ENCODE data around the gene DDX46. TPM values are rescaled to one million over a fixed set of nuclear protein-coding genes. Genes with fewer than 3 reads are reported as not detected.
"Not testable (repeated sequence)": the region's sequence is repeated elsewhere in the genome, so short reads cannot be mapped to it uniquely, and the experiment has no call there.

The DDX46 gene
- total and polyA plus RNA-seq, 4 experiments from 2014 or later: 19.6 to 66.8 (median 42.5) TPM

GRCh38 chr5:134840811-134841210 is 82.2 kb downstream of the DDX46 start:
- Histone ChIP-seq H3K36me3 (ENCODE audit: insufficient read depth, low read length) (peaks cover 5% of the 10 kb centered on the region), H3K4me3 (ENCODE audit: low read length in 2 of 2) (no peak overlapping the region), H3K27ac (ENCODE audit: low read depth, low read length) (no peak overlapping the region), H3K27me3 (ENCODE audit: insufficient read depth, low read length) (no peaks in the 10 kb centered on the region), H3K4me1 (ENCODE audit: insufficient read depth, low read length) (peaks cover 8% of the 10 kb centered on the region), H3K9me3 (ENCODE audit: control insufficient read depth in 1 of 2, low read length in 2 of 2) (no peaks in the 10 kb centered on the region)
- H3K27me3 Mint-ChIP-seq: no peaks in the 10 kb centered on the region
- no peaks in the 10 kb centered on the region for H3K9me3 Mint-ChIP-seq
- ChIA-PET POLR2A (ENCODE audit: partially characterized antibody) (no interaction called here), CTCF (ENCODE audit: partially characterized antibody) (interaction anchor here (0.9 to 1.1 kb wide), 2 partner anchors 9 to 63 kb away, joined by 3 to 4 read pairs; no protein-coding TSS in a partner anchor)
- intact Hi-C loops (cut with micrococcal nuclease): no loop called here
- DNase-seq: no peak
- peak overlapping the region in 2 of 7 donors; percentile 11 to 59 for H3K27ac Mint-ChIP-seq
- H3K4me1 Mint-ChIP-seq: peaks cover 8 to 11% (median 10%) of the 10 kb centered on the region in 4 donors
- no peak overlapping the region for H3K4me3 Mint-ChIP-seq
- H3K36me3 Mint-ChIP-seq: peaks cover 8 to 17% of the 10 kb centered on the region in 2 donors

GRCh38 chr5:134844252-134844651 is 85.7 kb downstream of the DDX46 start:
- ChIA-PET CTCF (ENCODE audit: partially characterized antibody) (interaction anchor here (2.5 kb wide), 1 partner anchor 61 kb away, joined by 21 read pairs; the partner anchor contains the start of gene PCBD2), POLR2A (ENCODE audit: partially characterized antibody) (interaction anchor here (1.7 to 4.2 kb wide), 3 partner anchors 29 to 106 kb away, joined by 24 to 69 read pairs (median 51); partner anchors contain the start of genes CAMLG, PCBD2 and TXNDC15)
- Mint-ChIP-seq H3K27me3 (no peaks in the 10 kb centered on the region), H3K4me3 (peak overlapping the region in 1 of 8 donors; percentile 36), H3K9me3 (no peaks in the 10 kb centered on the region), H3K4me1 (peaks cover 13 to 35% (median 24%) of the 10 kb centered on the region in 4 donors), H3K36me3 (peaks cover 8 to 20% of the 10 kb centered on the region in 2 donors), H3K27ac (peak overlapping the region in 6 of 7 donors; percentile 48 to 96 (median 76))
- DNase-seq: no peak
- no peaks in the 10 kb centered on the region for H3K27me3 ChIP-seq (ENCODE audit: insufficient read depth, low read length)
- no peak overlapping the region for H3K4me3 ChIP-seq (ENCODE audit: low read length in 2 of 2)
- H3K36me3 ChIP-seq (ENCODE audit: insufficient read depth, low read length): peaks cover 5% of the 10 kb centered on the region
- no peaks in the 10 kb centered on the region for H3K9me3 ChIP-seq (ENCODE audit: control insufficient read depth in 1 of 2, low read length in 2 of 2)
- intact Hi-C loops (cut with micrococcal nuclease): no loop called here
- peaks cover 29% of the 10 kb centered on the region for H3K4me1 ChIP-seq (ENCODE audit: insufficient read depth, low read length)
- no peak overlapping the region for H3K27ac ChIP-seq (ENCODE audit: low read depth, low read length)

GRCh38 chr5:134845335-134845851 is 86.8 kb downstream of the DDX46 start:
- POLR2A ChIA-PET (ENCODE audit: partially characterized antibody): interaction anchor here (0.6 to 4.2 kb wide), 17 partner anchors 8 to 840 kb away, joined by 3 to 69 read pairs (median 3); partner anchors contain the start of genes CAMLG, DDX46, PCBD2 and PPP2CA
- intact Hi-C loops (cut with micrococcal nuclease): loop anchor here (1.0 to 5.0 kb wide), 4 partner anchors 29 to 107 kb away; partner anchors contain the start of genes CAMLG, DDX46, PCBD2 and TXNDC15
- Mint-ChIP-seq H3K4me1 (peaks cover 16 to 40% (median 28%) of the 10 kb centered on the region in 4 donors), H3K27me3 (no peaks in the 10 kb centered on the region), H3K9me3 (no peaks in the 10 kb centered on the region), H3K36me3 (peaks cover 5 to 20% of the 10 kb centered on the region in 2 donors), H3K27ac (peak overlapping the region; percentile 93 to 99 (median 97)), H3K4me3 (peak overlapping the region; percentile 83 to 96 (median 90))
- peak in 1 of 5 donors; percentile 41 for DNase-seq
- peaks cover 3% of the 10 kb centered on the region for H3K36me3 ChIP-seq (ENCODE audit: insufficient read depth, low read length)
- peak overlapping the region; percentile 94 for H3K27ac ChIP-seq (ENCODE audit: low read depth, low read length)
- peak overlapping the region in 1 of 2 donors; percentile 92 for H3K4me3 ChIP-seq (ENCODE audit: low read length in 2 of 2)
- H3K4me1 ChIP-seq (ENCODE audit: insufficient read depth, low read length): peaks cover 29% of the 10 kb centered on the region
- H3K27me3 ChIP-seq (ENCODE audit: insufficient read depth, low read length): no peaks in the 10 kb centered on the region
- CTCF ChIA-PET (ENCODE audit: partially characterized antibody): interaction anchor here (1.0 to 2.5 kb wide), 7 partner anchors 21 to 107 kb away, joined by 3 to 21 read pairs (median 5); partner anchors contain the start of genes CAMLG, DDX46 and PCBD2
- no peaks in the 10 kb centered on the region for H3K9me3 ChIP-seq (ENCODE audit: control insufficient read depth in 1 of 2, low read length in 2 of 2)

DNA sequence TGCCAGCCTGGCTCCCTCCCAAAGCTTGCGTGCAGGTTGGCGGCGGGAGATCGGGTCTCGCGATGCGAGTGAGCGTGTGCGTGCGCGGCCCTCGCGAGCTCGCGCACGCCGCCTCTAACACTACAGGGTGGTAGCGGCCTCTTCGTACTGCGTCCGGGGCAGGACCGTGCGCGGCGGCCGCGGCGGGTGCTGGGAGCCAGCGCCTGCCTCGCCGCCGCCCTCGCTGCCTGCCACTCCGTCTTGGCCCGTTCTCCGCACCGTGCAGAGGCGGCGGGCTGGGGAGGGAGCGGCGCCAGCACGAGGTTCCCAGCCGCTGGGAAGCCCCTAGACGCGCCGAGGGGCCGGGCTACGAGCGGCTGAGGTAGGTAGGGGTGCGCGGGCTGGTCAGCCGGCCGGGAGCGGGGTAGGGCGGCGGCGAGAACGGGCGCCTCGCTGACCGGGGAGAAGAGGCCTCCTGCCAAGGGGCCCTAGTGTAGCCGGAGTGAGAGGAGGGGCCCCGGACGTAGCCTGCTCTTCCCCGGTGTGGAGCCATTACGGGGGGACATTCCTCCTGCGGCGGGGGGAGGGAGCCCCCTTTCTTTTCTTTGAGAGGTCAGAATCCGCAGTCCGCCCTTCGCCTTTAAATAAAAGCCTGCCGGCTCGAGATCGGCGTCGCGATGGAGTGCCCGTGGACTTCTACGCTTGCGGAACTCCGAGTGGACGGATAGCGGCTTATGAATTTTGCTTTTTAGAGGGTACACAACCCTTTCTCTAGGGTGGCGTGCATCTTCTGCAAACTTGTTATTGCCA is 87.5 kb downstream of the DDX46 start, which contains the start of gene C5orf24:
C5orf24 (plus strand) TSS at position 117 of the 789 bp plus-strand sequence. CDS start 8,933 bp downstream, outside the sequence.
- Histone ChIP-seq H3K27ac (ENCODE audit: low read depth, low read length) (peak within 1 kb of the TSS; percentile 94), H3K36me3 (ENCODE audit: insufficient read depth, low read length) (no peaks in the 10 kb centered on the region), H3K4me3 (ENCODE audit: low read length in 2 of 2) (peak within 1 kb of the TSS; percentile 59 to 92), H3K27me3 (ENCODE audit: insufficient read depth, low read length) (no peaks in the 10 kb centered on the region), H3K9me3 (ENCODE audit: control insufficient read depth in 1 of 2, low read length in 2 of 2) (no peaks in the 10 kb centered on the region), H3K4me1 (ENCODE audit: insufficient read depth, low read length) (peaks cover 29% of the 10 kb centered on the region)
- DNase-seq: peak; percentile 90 to 93 (median 92)
- no peaks in the 10 kb centered on the region for H3K9me3 Mint-ChIP-seq
- intact Hi-C loops (cut with micrococcal nuclease): loop anchor here (1.0 to 5.0 kb wide), 4 partner anchors 28 to 108 kb away; partner anchors contain the start of genes CAMLG, DDX46, PCBD2 and TXNDC15
- no peaks in the 10 kb centered on the region for H3K27me3 Mint-ChIP-seq
- H3K36me3 Mint-ChIP-seq: peaks cover 5 to 21% of the 10 kb centered on the region in 2 donors
- ChIA-PET POLR2A (ENCODE audit: partially characterized antibody) (interaction anchor here (0.6 to 4.2 kb wide), 18 partner anchors 8 to 841 kb away, joined by 3 to 69 read pairs (median 3); partner anchors contain the start of genes CAMLG, DDX46, PCBD2 and PPP2CA), CTCF (ENCODE audit: partially characterized antibody) (interaction anchor here (0.6 to 2.5 kb wide), 11 partner anchors 21 to 108 kb away, joined by 3 to 21 read pairs (median 4); partner anchors contain the start of genes CAMLG, DDX46, PCBD2 and TXNDC15)
- peaks cover 16 to 42% (median 29%) of the 10 kb centered on the region in 4 donors for H3K4me1 Mint-ChIP-seq
- H3K4me3 Mint-ChIP-seq: peak within 1 kb of the TSS; percentile 87 to 96 (median 92)
- peak within 1 kb of the TSS; percentile 93 to 99 (median 97) for H3K27ac Mint-ChIP-seq

DNA sequence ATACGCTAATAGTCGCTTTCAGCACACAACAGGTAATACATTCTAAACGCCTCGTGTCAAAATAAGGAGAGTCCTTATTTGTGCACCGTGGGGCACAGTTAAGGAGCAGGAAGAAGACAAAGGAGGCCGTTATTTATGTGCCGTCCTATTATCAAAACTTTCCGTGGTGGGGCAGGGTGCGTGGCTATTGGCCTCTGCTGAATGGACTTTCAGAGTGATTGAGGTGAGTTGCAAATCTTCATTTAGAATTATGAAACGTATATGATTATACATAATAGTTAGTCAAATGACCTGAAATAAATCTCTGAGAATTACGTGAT is 88.0 kb downstream of the DDX46 start:
- no peaks in the 10 kb centered on the region for H3K36me3 ChIP-seq (ENCODE audit: insufficient read depth, low read length)
- H3K4me3 ChIP-seq (ENCODE audit: low read length in 2 of 2): peak overlapping the region; percentile 59 to 92
- ChIA-PET CTCF (ENCODE audit: partially characterized antibody) (interaction anchor here (0.6 to 1.8 kb wide), 6 partner anchors 27 to 108 kb away, joined by 3 to 5 read pairs (median 4); partner anchors contain the start of genes CAMLG, PCBD2 and TXNDC15), POLR2A (ENCODE audit: partially characterized antibody) (interaction anchor here (1.2 to 4.2 kb wide), 2 partner anchors 27 to 58 kb away, joined by 8 to 69 read pairs; partner anchors contain the start of genes PCBD2 and TXNDC15)
- Mint-ChIP-seq H3K36me3 (peaks cover 5 to 26% of the 10 kb centered on the region in 2 donors), H3K27ac (peak overlapping the region; percentile 87 to 99 (median 95)), H3K4me3 (peak overlapping the region; percentile 87 to 96 (median 92)), H3K27me3 (no peaks in the 10 kb centered on the region), H3K9me3 (no peaks in the 10 kb centered on the region), H3K4me1 (peaks cover 18 to 47% (median 34%) of the 10 kb centered on the region in 4 donors)
- DNase-seq: peak in 1 of 5 donors; percentile 1
- peaks cover 29% of the 10 kb centered on the region for H3K4me1 ChIP-seq (ENCODE audit: insufficient read depth, low read length)
- no peaks in the 10 kb centered on the region for H3K27me3 ChIP-seq (ENCODE audit: insufficient read depth, low read length)
- intact Hi-C loops (cut with micrococcal nuclease): loop anchor here (5.0 kb wide), 1 partner anchor 89 kb away; the partner anchor contains the start of gene DDX46
- H3K9me3 ChIP-seq (ENCODE audit: control insufficient read depth in 1 of 2, low read length in 2 of 2): no peaks in the 10 kb centered on the region
- H3K27ac ChIP-seq (ENCODE audit: low read depth, low read length): peak overlapping the region; percentile 94

DNA sequence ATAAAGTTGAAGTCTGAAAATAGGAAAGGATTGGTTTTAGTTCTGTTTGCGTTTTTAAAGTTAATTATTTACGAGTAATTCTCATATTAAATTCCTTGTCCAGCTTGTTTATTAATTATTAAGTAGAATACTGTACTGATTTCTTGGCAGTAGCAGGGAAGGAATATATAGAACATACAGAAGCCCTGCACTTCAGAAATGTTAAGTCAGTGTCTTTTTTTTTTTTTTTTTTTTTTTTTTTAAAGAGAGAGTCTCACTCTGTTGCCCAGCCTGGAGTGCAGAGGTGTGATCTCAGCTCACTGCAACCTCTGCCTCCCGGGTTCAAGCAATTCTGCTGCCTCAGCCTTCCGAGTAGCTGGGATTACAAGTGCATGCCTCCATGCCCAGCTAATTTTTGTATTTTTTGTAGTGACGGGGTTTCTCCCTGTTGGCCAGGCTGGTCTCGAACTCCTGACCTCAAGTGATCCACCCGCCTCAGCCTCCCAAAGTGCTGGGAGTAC is 90.9 kb downstream of the DDX46 start:
- Mint-ChIP-seq H3K4me1 (peaks cover 19 to 62% (median 42%) of the 10 kb centered on the region in 4 donors), H3K4me3 (peak overlapping the region in 1 of 8 donors; percentile 35), H3K27ac (peak overlapping the region in 1 of 7 donors; percentile 63), H3K36me3 (peaks cover 7 to 40% of the 10 kb centered on the region in 2 donors)
- H3K9me3 ChIP-seq (ENCODE audit: control insufficient read depth in 1 of 2, low read length in 2 of 2); H3K27ac ChIP-seq (ENCODE audit: low read depth, low read length); H3K27me3 ChIP-seq (ENCODE audit: insufficient read depth, low read length); H3K9me3 Mint-ChIP-seq; H3K27me3 Mint-ChIP-seq; DNase-seq; H3K4me3 ChIP-seq (ENCODE audit: low read length in 2 of 2); H3K36me3 ChIP-seq (ENCODE audit: insufficient read depth, low read length): not testable (repeated sequence)
- POLR2A ChIA-PET (ENCODE audit: partially characterized antibody): interaction anchor here (0.6 to 0.7 kb wide), 2 partner anchors 25 to 58 kb away, joined by 3 read pairs; partner anchors contain the start of gene TXNDC15
- intact Hi-C loops (cut with micrococcal nuclease): loop anchor here (5.0 kb wide), 1 partner anchor 92 kb away; the partner anchor contains the start of gene DDX46
- CTCF ChIA-PET (ENCODE audit: partially characterized antibody): interaction anchor here (0.7 to 1.3 kb wide), 3 partner anchors 8 to 839 kb away, joined by 3 to 5 read pairs (median 4); partner anchors contain the start of gene PCBD2
- peaks cover 29% of the 10 kb centered on the region for H3K4me1 ChIP-seq (ENCODE audit: insufficient read depth, low read length)
